ENCODE measurements around the gene RAB3B. TPM values are rescaled to one million over a fixed set of nuclear protein-coding genes. Genes with fewer than 3 reads are reported as not detected.

RAB3B gene
- total RNA-seq, 2 donors from 2014 or later = 0.04 TPM; not detected in 1

DNA sequence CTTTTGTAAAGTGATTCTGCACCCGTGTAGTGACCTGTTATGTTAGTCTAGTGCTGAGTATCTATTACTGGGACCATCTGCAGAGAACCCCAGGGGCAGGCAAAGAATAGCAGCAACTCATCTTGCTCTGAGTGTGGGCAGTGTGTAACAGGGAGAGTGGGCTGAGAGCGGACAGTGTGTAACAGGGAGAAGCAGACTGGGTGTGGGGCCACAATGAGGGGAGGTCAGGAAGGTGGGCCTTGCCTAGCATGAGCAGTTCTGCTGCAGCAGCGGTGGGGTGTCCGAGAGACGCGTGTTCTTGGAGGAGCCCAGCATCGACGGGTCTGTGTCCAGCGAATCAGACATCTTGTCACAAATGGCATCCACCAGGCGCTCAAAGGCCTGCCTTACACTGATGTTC, 70.8 kb downstream of the RAB3B start:
- Histone ChIP-seq H3K4me1 (no peaks in the 10 kb centered on the region), H3K4me3 (no peak overlapping the region), H3K27ac (no peak overlapping the region), H3K27me3 (peaks cover 0 to 3% of the 10 kb centered on the region in 2 donors), H3K36me3 (no peaks in the 10 kb centered on the region), H3K9me3 (no peaks in the 10 kb centered on the region)
- TF ChIP-seq, protein P1, sequence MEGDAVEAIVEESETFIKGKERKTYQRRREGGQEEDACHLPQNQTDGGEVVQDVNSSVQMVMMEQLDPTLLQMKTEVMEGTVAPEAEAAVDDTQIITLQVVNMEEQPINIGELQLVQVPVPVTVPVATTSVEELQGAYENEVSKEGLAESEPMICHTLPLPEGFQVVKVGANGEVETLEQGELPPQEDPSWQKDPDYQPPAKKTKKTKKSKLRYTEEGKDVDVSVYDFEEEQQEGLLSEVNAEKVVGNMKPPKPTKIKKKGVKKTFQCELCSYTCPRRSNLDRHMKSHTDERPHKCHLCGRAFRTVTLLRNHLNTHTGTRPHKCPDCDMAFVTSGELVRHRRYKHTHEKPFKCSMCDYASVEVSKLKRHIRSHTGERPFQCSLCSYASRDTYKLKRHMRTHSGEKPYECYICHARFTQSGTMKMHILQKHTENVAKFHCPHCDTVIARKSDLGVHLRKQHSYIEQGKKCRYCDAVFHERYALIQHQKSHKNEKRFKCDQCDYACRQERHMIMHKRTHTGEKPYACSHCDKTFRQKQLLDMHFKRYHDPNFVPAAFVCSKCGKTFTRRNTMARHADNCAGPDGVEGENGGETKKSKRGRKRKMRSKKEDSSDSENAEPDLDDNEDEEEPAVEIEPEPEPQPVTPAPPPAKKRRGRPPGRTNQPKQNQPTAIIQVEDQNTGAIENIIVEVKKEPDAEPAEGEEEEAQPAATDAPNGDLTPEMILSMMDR (IDR thresholded peaks at IDR 0.05) = no peak
- DNase-seq (ENCODE audit: low spot score) = no peak

DNA sequence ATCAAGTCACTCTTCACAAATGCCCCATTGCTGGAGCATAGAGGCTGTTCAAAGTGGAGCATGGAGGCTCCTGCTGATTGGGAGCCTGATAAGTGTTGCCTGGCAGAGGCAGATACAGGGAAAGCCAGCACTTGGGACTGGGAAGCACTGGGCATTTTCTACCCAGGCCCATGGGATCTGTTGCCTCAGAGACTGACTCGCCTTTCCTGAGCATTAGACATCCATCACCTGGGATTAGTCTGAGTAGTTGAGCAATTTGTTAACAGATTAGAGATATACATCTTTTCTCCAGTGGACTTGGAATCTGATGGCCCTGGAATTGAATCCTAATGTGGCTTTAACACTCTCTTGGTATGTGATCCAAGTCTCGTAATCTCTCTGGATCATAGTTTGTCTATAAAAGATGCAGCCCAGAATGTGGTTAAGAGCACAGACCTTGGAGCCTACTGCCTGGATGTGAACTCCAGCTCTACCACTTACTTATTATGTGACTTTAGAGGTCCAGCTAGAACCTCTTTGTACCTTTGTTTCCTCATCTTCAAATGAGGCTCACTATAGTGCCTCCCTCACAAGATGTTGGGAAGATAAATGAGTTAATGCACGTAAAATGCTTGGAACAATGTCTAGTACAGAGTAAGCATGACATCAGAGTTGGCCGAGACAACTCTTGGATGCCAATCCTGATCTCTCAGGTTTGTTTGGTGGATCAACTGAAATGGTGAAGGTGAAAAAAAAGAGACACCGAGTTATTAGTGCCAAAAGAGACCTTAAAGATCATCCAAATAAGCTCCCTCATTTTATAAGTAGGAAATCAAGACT, 73.7 kb downstream of the RAB3B start:
- Histone ChIP-seq H3K9me3 (no peaks in the 10 kb centered on the region), H3K4me3 (no peak overlapping the region), H3K4me1 (no peaks in the 10 kb centered on the region), H3K27ac (no peak overlapping the region), H3K27me3 (peaks cover 0 to 3% of the 10 kb centered on the region in 2 donors), H3K36me3 (no peaks in the 10 kb centered on the region)
- TF ChIP-seq, protein P1 (IDR thresholded peaks at IDR 0.05) = no peak
- no peak for DNase-seq (ENCODE audit: low spot score)

DNA sequence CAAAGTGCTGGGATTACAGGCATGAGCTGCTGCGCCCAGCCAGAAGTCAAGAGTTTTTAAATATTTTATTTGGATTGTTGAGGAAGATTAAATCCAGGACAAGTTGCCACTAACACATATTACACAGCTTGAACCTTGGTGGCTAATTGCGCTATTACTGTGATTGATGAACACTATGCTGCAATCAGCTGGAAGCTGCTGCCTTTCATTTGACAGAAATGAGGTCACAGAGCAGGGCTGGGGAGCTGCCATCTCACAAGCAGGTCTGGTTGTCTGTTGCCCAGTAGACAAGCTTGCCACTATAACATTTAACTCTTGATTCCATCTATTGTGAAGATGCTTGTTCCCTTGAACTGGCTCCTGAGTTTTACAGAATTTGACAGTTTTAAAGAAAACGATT, 74.5 kb downstream of the RAB3B start:
- peaks cover 0 to 3% of the 10 kb centered on the region in 2 donors for H3K27me3 ChIP-seq
- TF ChIP-seq, protein P1 (IDR thresholded peaks at IDR 0.05) = no peak
- H3K27ac ChIP-seq = no peak overlapping the region
- no peaks in the 10 kb centered on the region for H3K9me3 ChIP-seq
- H3K4me3 ChIP-seq = no peak overlapping the region
- H3K4me1 ChIP-seq = no peaks in the 10 kb centered on the region
- no peak for DNase-seq (ENCODE audit: low spot score)
- no peaks in the 10 kb centered on the region for H3K36me3 ChIP-seq

DNA sequence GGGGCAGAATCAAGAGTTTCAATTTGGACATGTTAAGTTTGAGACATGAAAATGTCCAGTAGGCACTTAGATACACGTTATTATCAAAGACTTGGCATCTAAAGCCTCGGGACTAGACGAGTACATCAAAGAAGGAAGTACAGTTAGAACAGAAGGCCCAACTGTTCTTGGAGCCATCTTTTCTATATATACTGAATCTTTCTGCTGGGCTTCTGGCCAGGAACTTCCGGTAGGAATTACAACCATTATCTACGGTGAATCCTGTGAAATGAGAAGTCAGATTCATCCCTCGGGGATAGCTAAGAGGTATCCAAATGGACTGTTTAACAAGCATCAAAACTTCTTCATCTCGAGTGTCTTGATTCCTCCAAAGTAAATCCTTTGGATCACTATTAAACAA, 77.6 kb downstream of the RAB3B start:
- Histone ChIP-seq H3K27me3 (peaks cover 0 to 3% of the 10 kb centered on the region in 2 donors), H3K4me3 (no peak overlapping the region), H3K4me1 (no peaks in the 10 kb centered on the region), H3K9me3 (no peaks in the 10 kb centered on the region), H3K27ac (no peak overlapping the region), H3K36me3 (no peaks in the 10 kb centered on the region)
- TF ChIP-seq, protein P1 (IDR thresholded peaks at IDR 0.05) = no peak
- DNase-seq (ENCODE audit: low spot score) = no peak

DNA sequence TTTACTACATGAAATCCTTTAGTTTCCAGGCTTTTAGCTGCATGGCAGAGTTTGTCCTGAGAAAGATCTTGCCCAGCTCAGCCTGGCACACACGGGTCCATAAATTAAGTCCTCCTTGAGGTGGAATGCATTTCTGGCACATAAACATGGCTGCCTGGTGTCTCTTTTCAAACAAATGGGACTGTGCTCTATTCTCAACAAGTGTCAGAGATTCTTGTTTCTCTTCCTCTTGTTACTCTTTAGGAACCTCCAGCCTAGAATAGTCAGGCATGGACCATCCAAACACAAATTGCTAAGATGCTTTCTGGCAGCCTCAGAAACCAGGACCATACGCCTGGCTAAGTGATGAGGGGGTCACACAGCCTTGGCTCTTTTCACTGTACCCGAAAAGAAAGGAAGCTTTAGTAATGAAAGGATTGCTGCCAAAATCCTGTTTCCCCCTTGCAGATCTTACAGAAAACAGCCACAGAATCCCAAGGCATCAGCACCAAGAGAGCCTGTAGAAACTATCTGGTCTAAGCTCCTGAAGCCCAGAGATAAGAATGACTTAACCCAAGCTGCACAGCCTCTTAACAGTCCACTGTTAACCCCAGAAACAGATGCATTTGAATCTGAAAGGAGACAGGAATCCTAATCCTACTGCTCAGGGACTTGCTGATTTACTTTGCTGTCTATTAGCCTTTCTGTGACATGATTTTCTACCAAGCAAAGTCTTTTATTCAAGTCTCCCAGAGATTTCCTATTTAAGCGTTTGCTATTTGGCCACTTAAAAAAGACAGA, 80.1 kb downstream of the RAB3B start:
- no peaks in the 10 kb centered on the region for H3K27me3 ChIP-seq
- no peak overlapping the region for H3K27ac ChIP-seq

More for the DNA sequence above, 80.1 kb downstream of the RAB3B start:
- H3K4me3 ChIP-seq = no peak overlapping the region
- no peaks in the 10 kb centered on the region for H3K4me1 ChIP-seq
- TF ChIP-seq, protein P1 (IDR thresholded peaks at IDR 0.05) = no peak
- H3K9me3 ChIP-seq = no peaks in the 10 kb centered on the region
- no peak for DNase-seq (ENCODE audit: low spot score)
- H3K36me3 ChIP-seq = no peaks in the 10 kb centered on the region
